HCT116 (cell line): Measurements from ENCODE around the gene PLAC9. TPM values are rescaled to one million over a fixed set of nuclear protein-coding genes. Genes with fewer than 3 reads are reported as not detected.

ENCODE experiments used
- ATAC-seq: fragments of 200-7000 bp; cut with Tn5 transposase; 2 replicates; pipeline ENCODE4 v1.9.1; 2020; ENCODE audit warnings: mild to moderate bottlenecking, moderate library complexity
- BruUV-seq: library from RNA; stranded (reverse); fragments of 400-500 nt; replicated peaks from 2 replicates; lab custom pipeline; 2021; lab: Mats Ljungman, UMichigan
- CTCF ChIA-PET: fragments of 300-600 bp; sonication (Branson Sonifier 250); formaldehyde crosslinking; loops from one replicate; lab custom pipeline; 2021; ENCODE audit warnings: antibody characterized with exemption; lab: Charles Lee
- POLR2A ChIA-PET: fragments of 300-600, 350-600 bp; sonication (Branson Sonifier 250); formaldehyde crosslinking; loops from one replicate; lab custom pipeline; 2021; ENCODE audit warnings: antibody characterized with exemption; lab: Charles Lee
- RAD21 ChIA-PET, 2 experiments: fragments of 300-600 bp; sonication (Branson Sonifier 250); formaldehyde crosslinking; loops; one replicate each; lab custom pipeline; 2023; ENCODE audit warnings: low total read pairs in 2 of 2; ENCODE audit not compliant: uncharacterized antibody in 2 of 2, unreplicated experiment in 2 of 2, low non-redundant PET in 1 of 2; lab: Charles Lee
- DNase-seq: peaks from one replicate; pipeline ENCODE4 v3.0.0-alpha.2; 2010; ENCODE audit warnings: low read depth, low spot score
- H2AFZ ChIP-seq: fragments of 200-600 bp; shearing (Covaris generic), sonication (generic); 2 replicates; pipeline ENCODE4 v1.6.1; 2017; ENCODE audit warnings: low read depth, mixed run types, mixed read lengths, antibody characterized with exemption, low read length; ENCODE audit not compliant: poor library complexity, severe bottlenecking
- H3K27ac ChIP-seq: 2 replicates; pipeline ENCODE4 v1.5.1; 2012; ENCODE audit warnings: low read depth, low read length
- H3K27me3 ChIP-seq: fragments of 200-600 bp; sonication (generic); 2 replicates; pipeline ENCODE4 v1.6.1; 2016; ENCODE audit warnings: mixed run types, low read length, mixed read lengths; ENCODE audit not compliant: insufficient read depth
- H3K36me3 ChIP-seq, 2 experiments: fragments of 200-500 bp in 1 of 2; fragments of 200-600 bp in 1 of 2; sonication (Bioruptor generic) in 1 of 2; sonication (generic) in 1 of 2; 2 replicates each; pipeline versions ENCODE4 v1.5.1 to v1.6.1; 2014 to 2016; ENCODE audit warnings: low read length in 2 of 2, inconsistent platforms in 1 of 2, mixed read lengths in 1 of 2, mixed run types in 1 of 2; ENCODE audit not compliant: insufficient read depth in 2 of 2, control insufficient read depth in 1 of 2
- H3K4me1 ChIP-seq, 2 experiments: fragments of 200-600 bp in 1 of 2; sonication (generic) in 1 of 2; 2 replicates each; pipeline versions ENCODE4 v1.5.1 to v1.6.1; 2012 to 2017; ENCODE audit warnings: low read length in 2 of 2, inconsistent platforms in 1 of 2, mild to moderate bottlenecking in 1 of 2, mixed read lengths in 1 of 2, mixed run types in 1 of 2, moderate library complexity in 1 of 2; ENCODE audit not compliant: insufficient read depth in 2 of 2, control insufficient read depth in 1 of 2
- H3K4me2 ChIP-seq: fragments of 200-600 bp; sonication (generic); 2 replicates; pipeline ENCODE4 v1.6.1; 2017; ENCODE audit warnings: mixed run types, low read length, mixed read lengths
- H3K4me3 ChIP-seq, 2 experiments: fragments of 200-600 bp in 1 of 2; sonication (generic) in 1 of 2; replicated peaks in 1 of 2; 2 replicates each; pipeline ENCODE4 v1.5.1; 2011 to 2016; ENCODE audit warnings: low read length in 2 of 2, control low read depth in 1 of 2, low read depth in 1 of 2, mild to moderate bottlenecking in 1 of 2, mixed read lengths in 1 of 2, mixed run types in 1 of 2
- H3K79me2 ChIP-seq: fragments of 200-600 bp; sonication (generic); 2 replicates; pipeline ENCODE4 v1.6.1; 2017; ENCODE audit warnings: mild to moderate bottlenecking, mixed run types, low read length, moderate library complexity, mixed read lengths; ENCODE audit not compliant: insufficient read depth
- H3K9ac ChIP-seq: fragments of 200-600 bp; sonication (generic); 2 replicates; pipeline ENCODE4 v1.6.1; 2016; ENCODE audit warnings: low read length, mixed read lengths
- H3K9me2 ChIP-seq: fragments of 200-600 bp; sonication (generic), shearing (Covaris generic); 2 replicates; pipeline ENCODE4 v1.6.1; 2017; ENCODE audit warnings: mixed run types, mild to moderate bottlenecking, moderate library complexity; ENCODE audit not compliant: insufficient read depth
- H3K9me3 ChIP-seq, 2 experiments: fragments of 200-500 bp in 1 of 2; fragments of 200-600 bp in 1 of 2; sonication (Bioruptor generic) in 1 of 2; sonication (generic) in 1 of 2; 2 replicates each; pipeline ENCODE4 v1.6.1; 2014 to 2017; ENCODE audit warnings: low read length in 2 of 2, mixed read lengths in 2 of 2, inconsistent platforms in 1 of 2, low read depth in 1 of 2, mild to moderate bottlenecking in 1 of 2, mixed run types in 1 of 2, moderate library complexity in 1 of 2; ENCODE audit not compliant: control insufficient read depth in 1 of 2, insufficient read depth in 1 of 2
- H4K20me1 ChIP-seq: fragments of 200-600 bp; sonication (generic), shearing (Covaris generic); 2 replicates; pipeline ENCODE4 v1.6.1; 2017; ENCODE audit warnings: mixed run types, mild to moderate bottlenecking, moderate library complexity; ENCODE audit not compliant: insufficient read depth
- CBX3 ChIP-seq: IDR thresholded peaks from 2 replicates; pipeline ENCODE4 v1.6.1; 2012; ENCODE audit warnings: low read depth
- CTCF ChIP-seq, 3 experiments: fragments of 200-600 bp in 1 of 3; sonication (generic) in 1 of 3; IDR thresholded peaks in 2 of 3; conservative IDR thresholded peaks in 1 of 3; 2 replicates each; pipeline ENCODE4 v1.5.1; 2012 to 2017; ENCODE audit warnings: low read depth in 2 of 3, low read length in 2 of 3, antibody characterized with exemption in 1 of 3, borderline replicate concordance in 1 of 3, control low read depth in 1 of 3, mild to moderate bottlenecking in 1 of 3, mixed read lengths in 1 of 3, mixed run types in 1 of 3, moderate library complexity in 1 of 3; ENCODE audit not compliant: insufficient read depth in 1 of 3
- ELF1 ChIP-seq: IDR thresholded peaks from 2 replicates; pipeline ENCODE4 v1.6.1; 2012; ENCODE audit warnings: low read depth, borderline replicate concordance
- JUND ChIP-seq: IDR thresholded peaks from 2 replicates; pipeline ENCODE4 v1.6.1; 2012
- MAX ChIP-seq: IDR thresholded peaks from 2 replicates; pipeline ENCODE4 v1.6.1; 2012
- POLR2AphosphoS5 ChIP-seq: IDR thresholded peaks from 2 replicates; pipeline ENCODE4 v1.6.1; 2011; ENCODE audit warnings: mild to moderate bottlenecking, low read depth, low read length, moderate library complexity
- RAD21 ChIP-seq: IDR thresholded peaks from 2 replicates; pipeline ENCODE4 v1.6.1; 2012; ENCODE audit warnings: low read depth, mild to moderate bottlenecking
- TCF7L2 ChIP-seq: IDR thresholded peaks from 2 replicates; pipeline ENCODE4 v1.7.0; 2011; ENCODE audit warnings: borderline replicate concordance, inconsistent platforms; ENCODE audit not compliant: insufficient read depth, insufficient read length; ENCODE audit errors: extremely low read depth
- ZBTB33 ChIP-seq: IDR thresholded peaks from 2 replicates; pipeline ENCODE4 v1.6.1; 2011; ENCODE audit warnings: mild to moderate bottlenecking, low read length, moderate library complexity; ENCODE audit not compliant: insufficient replicate concordance; ENCODE audit errors: extremely low read depth
- ZFX ChIP-seq: fragments of 450-650 bp; IDR thresholded peaks from 2 replicates; pipeline ENCODE4 v1.6.1; 2017
- ZNF274 ChIP-seq: fragments of 200-500 bp; sonication (Bioruptor generic); IDR thresholded peaks from 2 replicates; pipeline ENCODE4 v1.6.1; 2014; ENCODE audit warnings: mild to moderate bottlenecking, low read depth, low read length, inconsistent platforms
- intact Hi-C: fragments of 100-400 bp; cut with micrococcal nuclease; formaldehyde crosslinking; loops from 2 replicates; pipeline ENCODE4 v1.10.0; 2022
- total RNA-seq: library from RNA; stranded (reverse); gene quantifications from one replicate; pipeline ENCODE4 v1.2.1, GENCODE V29; 2021; ENCODE audit not compliant: unreplicated experiment

The PLAC9 gene
- total RNA-seq, 1 experiment from 2014 or later: not detected

- BruUV-seq: no TSS peak
- TF ChIP-seq TCF7L2 (no peak), POLR2AphosphoS5 (no peak), CTCF (IDR thresholded peaks at IDR 0.05 in 2 of 3, conservative IDR thresholded peaks at IDR 0.05 in 1 of 3; ENCODE audit: borderline replicate concordance in 1 of 3, insufficient read depth in 1 of 3, low read depth in 2 of 3, low read length in 2 of 3) (no peak), ZFX (no peak), ZBTB33 (no peak), RAD21 (no peak), ZNF274 (no peak), ELF1 (no peak), MAX (no peak), JUND (no peak), CBX3 (no peak)
- no peak overlapping the region for H3K4me3 ChIP-seq
- no peak overlapping the region for H2AFZ ChIP-seq
- intact Hi-C loops: no loop called here
- ATAC-seq (no peak), DNase-seq (no peak)
- POLR2A ChIA-PET: no interaction called here
- peaks cover 100% of the 10 kb centered on the region for H3K79me2 ChIP-seq
- peaks cover under 1 to 51% of the 10 kb centered on the region in 2 experiments; a peak in 3 of 4 replicates for H3K4me1 ChIP-seq
- H3K27ac ChIP-seq: no peak overlapping the region
- peaks cover 3 to 6% of the 10 kb centered on the region in 2 experiments; a peak in 1 of 4 replicates for H3K9me3 ChIP-seq
- no peak overlapping the region for H3K9ac ChIP-seq
- H3K27me3 ChIP-seq: no peaks in the 10 kb centered on the region
- CTCF ChIA-PET: no interaction called here
- H3K9me2 ChIP-seq: no peaks in the 10 kb centered on the region
- H3K4me2 ChIP-seq: no peak overlapping the region
- RAD21 ChIA-PET: no interaction called here
- peaks cover 28% of the 10 kb centered on the region for H4K20me1 ChIP-seq
- H3K36me3 ChIP-seq: peaks cover 0 to 16% of the 10 kb centered on the region in 2 experiments; a peak in 1 of 4 replicates
Observed at GRCh38 chr10:80188713-80189112, 56.2 kb downstream of the PLAC9 start.
